Central memory CD4-positive, alpha-beta T cell (primary cell): ENCODE data around the gene CRIP1.

Source experiments
- DNase-seq: peaks from one replicate; pipeline ENCODE4 v3.0.0; 2022
- total RNA-seq, 3 experiments: gene quantifications; one replicate each; lab custom pipeline; 2026; lab: John Stamatoyannopoulos, UW

Gene CRIP1
- total RNA-seq: 1.0 to 58.3 (median 13.5) reads per million in 3 experiments

- no peak for DNase-seq
These were observed at the start of gene CRIP1 for GRCh38 chr14:105486163-105486973. Gene CRIP1 (plus strand): TSS chr14:105486886. CDS start chr14:105487260, 374 bp downstream.

- no peak for DNase-seq
These were observed 49.6 kb upstream of the CRIP1 start for GRCh38 chr14:105436891-105437722.

DNA sequence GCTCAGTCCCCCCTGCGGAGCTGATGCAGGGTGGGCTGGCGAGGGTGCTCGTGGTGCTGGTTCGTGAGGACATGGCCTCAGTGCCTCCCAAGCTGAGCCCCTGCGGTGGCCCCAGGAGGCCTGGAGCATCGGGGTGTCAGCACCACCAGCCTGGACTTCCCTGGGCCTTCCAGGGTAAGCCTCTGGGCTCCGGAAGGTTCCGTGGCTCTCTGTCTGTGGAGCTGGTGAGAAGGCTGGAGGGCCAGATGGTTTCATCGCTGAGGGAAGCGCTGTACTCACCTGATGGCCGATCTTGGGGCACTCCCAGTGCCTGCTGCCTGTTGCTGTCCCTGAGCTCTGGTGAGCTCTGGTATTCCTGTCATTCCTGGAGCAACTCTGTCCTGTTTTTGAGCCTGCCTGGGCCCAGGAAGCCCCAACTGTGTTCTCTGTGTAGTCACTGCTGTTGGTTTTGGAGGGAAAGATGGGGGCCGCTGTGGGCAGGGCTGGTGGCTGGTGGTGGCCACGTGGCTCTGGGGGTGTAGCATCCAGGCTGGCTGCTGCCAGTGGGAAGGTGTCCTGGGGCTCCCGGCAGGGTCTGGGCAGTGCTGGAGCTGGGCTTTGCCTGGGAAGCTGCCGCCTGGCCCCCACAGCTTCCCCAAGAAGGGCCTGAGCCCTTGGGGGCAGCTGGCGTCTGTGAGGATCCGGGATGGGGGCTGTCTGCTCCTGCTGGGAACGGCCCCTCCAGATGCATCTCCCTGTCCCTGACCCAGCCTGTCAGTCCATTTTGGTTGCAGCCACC lies 48.8 kb upstream of the CRIP1 start:
- no peak for DNase-seq

DNA sequence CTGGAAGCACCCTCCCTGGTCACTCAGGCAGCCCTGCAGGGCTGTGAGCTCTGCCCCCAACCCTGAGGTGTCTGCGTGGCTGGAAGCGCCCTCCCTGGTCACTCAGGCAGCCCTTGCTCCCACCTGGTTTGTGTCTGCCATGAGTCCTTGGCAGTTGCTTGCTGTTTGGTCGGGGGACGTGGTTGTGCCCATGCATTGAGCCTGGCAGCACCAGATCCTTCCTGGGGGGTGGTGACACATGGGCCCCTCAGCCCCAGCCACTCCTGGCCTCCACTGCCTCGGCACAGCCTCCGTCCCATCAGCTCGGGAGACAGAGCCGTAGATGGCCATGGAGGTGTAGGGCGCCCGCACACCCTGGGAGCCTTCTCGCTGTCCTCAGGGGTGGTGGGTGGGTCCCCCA lies 47.5 kb upstream of the CRIP1 start:
- DNase-seq: no peak

- DNase-seq: no peak
These were observed 46.8 kb upstream of the CRIP1 start for GRCh38 chr14:105439710-105440553.

DNA sequence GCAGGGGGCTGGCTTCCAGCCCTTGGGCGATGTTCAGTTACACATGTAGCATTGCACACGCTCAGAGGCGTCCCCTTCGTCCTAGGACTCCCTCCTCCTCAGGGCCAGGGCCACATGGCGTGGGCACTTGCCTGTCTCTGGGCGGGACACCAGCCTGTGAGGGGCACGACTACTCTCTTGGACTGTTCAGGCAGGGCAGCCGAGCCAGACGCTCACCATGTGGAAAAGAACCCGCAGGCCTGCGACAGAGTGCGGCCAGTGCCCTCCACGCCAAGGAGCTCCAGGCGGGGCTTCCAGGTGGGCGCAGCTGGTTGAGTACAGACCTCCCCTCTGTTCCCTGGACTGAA lies 46.2 kb upstream of the CRIP1 start:
- DNase-seq: no peak

GRCh38 chr14:105440992-105441391 lies 45.7 kb upstream of the CRIP1 start:
- no peak for DNase-seq

DNA sequence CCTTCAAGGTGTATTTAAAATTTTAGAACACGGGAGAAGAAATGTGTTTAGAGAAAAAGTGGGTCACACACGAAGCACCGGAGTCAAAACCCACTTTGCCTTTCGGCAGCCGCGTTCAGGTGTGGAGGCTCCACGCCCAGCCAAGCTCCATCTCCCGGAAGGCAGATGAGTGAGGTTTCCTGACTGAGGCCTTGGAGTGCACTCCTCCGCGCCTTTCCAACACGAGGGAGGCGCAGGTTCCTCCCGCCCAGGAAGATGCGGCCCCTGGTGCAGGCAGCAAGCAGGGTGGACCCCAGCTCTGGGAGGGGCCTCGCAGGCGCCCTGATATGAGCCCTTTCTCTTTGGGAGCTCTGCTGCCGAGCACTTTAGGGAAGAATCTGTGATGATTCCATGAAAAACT lies 44.6 kb upstream of the CRIP1 start:
- DNase-seq: no peak

GRCh38 chr14:105442834-105443233 lies 43.9 kb upstream of the CRIP1 start:
- no peak for DNase-seq

DNA sequence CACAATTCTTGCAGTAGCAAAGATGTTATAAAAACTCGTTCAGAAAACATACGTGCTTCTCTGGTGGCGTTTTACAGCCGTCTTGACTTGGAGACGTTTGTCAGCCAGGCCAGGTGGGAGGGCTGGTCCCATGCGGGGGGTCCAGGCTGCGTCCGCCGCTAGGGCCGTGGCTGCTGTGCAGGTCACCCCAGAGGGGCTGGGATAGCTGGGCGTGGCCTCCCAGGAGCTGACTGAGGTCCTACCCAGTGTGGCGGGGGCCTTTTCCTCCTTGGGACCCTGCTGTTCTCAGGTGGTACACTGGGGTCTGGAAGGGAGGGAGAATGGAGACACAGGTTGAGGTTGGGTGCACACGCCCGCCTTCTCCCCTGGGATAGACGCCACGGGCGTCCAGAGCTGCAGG lies 41.8 kb upstream of the CRIP1 start:
- DNase-seq: no peak

DNA sequence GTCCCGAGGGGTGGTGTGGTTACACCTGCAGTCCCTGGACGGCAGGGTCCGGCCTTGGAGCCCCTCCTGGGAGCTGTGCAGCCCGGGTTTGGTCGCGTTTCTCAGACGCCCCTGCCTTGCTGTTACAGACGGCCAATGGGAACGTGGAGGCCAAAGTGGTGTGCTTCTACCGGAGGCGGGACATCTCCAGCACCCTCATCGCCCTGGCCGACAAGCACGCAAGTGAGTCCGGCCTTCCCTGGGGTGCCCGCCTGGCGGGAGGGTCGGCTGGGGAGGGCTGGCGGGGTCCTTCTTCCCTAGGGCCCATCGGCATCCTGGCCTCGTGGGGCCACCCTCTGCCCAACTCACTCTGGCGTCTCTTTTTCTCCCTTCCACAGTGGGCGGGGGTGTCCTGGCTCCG lies 41.4 kb upstream of the CRIP1 start:
- no peak for DNase-seq

GRCh38 chr14:105445901-105446845 lies 40.5 kb upstream of the CRIP1 start:
- DNase-seq: no peak

GRCh38 chr14:105446971-105447370 lies 39.7 kb upstream of the CRIP1 start:
- DNase-seq: no peak

GRCh38 chr14:105447651-105448640 lies 38.7 kb upstream of the CRIP1 start:
- DNase-seq: no peak

DNA sequence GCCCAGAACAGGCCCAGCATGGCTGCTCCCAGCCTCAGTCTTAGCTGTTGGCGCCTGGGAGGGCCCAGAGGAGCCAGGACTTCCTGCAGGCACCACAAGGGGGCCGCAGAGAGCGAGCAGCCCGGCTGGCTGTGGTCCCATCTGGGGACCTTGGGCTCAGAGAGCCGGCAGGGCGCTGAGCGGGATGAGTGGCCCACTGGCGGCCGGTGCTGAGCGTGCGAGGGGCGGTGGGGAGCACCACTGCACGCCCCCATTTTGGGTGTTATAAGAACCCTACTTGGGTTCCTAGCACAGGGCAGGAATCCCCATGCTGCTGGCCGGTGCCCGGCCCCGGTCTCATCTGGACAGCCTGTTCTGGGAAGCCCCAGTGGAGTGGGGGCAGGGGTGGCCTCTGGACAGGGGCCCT lies 38.0 kb upstream of the CRIP1 start:
- peak; percentile 61 for DNase-seq

- DNase-seq: no peak
These were observed 37.2 kb upstream of the CRIP1 start for GRCh38 chr14:105449276-105450122.

DNA sequence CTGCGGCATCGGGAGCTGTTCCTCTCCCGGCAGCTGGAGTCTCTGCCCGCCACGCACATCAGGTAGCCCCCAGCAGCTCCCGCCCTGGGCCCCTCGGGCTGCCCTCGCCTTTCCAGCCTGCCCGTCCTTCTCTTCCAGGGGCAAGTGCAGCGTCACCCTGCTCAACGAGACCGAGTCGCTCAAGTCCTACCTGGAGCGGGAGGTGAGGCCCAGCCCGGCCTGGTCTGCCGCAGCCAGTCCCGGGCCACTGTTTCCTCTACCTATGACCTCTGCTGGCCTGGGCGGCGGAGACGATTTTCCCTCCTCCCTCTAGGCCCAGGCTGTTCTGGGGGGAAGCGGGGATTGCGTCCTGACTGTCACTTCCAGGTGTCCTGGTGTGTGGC lies 36.6 kb upstream of the CRIP1 start:
- DNase-seq: no peak

GRCh38 chr14:105450864-105451720 lies 35.6 kb upstream of the CRIP1 start:
- DNase-seq: no peak
